A673 (cell line): ENCODE results near the gene CLASP2.

Source experiments
- EZH2 ChIP-seq: fragments of 200-600 bp; sonication (generic); IDR thresholded peaks from 2 replicates; pipeline ENCODE4 v1.6.1; 2017; ENCODE audit warnings: borderline replicate concordance, low read depth, mild to moderate bottlenecking, mixed read lengths, antibody characterized with exemption, low read length; ENCODE audit not compliant: poor library complexity, severe bottlenecking
- TF ChIP-seq, protein P1 (sequence below): fragments of 300-800, 200-600 bp; sonication (generic); conservative IDR thresholded peaks from 2 replicates; pipeline ENCODE4 v1.5.1; 2017; ENCODE audit warnings: low read depth, mild to moderate bottlenecking, antibody characterized with exemption, low read length, moderate library complexity, mixed read lengths

DNA sequence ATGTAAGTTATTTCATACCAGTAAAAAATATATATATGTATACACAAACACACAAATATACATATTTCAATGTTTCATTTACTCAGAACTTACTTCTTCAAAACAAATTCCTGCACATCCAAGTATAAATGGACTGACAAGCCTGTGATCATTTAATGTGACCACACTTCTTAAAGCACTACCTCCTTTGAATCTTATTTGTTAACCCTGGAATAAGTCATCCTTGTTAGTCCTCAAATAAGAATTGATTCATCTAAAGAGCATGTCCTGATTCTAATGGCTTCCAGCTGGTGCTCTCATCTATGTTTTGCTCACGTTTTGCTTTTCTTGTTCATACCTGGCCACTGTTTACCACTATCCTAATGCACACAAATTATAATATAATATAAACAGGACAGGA is 173.9 kb downstream of the CLASP2 start:
- TF ChIP-seq, protein P1, sequence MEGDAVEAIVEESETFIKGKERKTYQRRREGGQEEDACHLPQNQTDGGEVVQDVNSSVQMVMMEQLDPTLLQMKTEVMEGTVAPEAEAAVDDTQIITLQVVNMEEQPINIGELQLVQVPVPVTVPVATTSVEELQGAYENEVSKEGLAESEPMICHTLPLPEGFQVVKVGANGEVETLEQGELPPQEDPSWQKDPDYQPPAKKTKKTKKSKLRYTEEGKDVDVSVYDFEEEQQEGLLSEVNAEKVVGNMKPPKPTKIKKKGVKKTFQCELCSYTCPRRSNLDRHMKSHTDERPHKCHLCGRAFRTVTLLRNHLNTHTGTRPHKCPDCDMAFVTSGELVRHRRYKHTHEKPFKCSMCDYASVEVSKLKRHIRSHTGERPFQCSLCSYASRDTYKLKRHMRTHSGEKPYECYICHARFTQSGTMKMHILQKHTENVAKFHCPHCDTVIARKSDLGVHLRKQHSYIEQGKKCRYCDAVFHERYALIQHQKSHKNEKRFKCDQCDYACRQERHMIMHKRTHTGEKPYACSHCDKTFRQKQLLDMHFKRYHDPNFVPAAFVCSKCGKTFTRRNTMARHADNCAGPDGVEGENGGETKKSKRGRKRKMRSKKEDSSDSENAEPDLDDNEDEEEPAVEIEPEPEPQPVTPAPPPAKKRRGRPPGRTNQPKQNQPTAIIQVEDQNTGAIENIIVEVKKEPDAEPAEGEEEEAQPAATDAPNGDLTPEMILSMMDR = no peak
- no peak for TF ChIP-seq EZH2
